ENCODE results near the gene PPP3CA.

DNA sequence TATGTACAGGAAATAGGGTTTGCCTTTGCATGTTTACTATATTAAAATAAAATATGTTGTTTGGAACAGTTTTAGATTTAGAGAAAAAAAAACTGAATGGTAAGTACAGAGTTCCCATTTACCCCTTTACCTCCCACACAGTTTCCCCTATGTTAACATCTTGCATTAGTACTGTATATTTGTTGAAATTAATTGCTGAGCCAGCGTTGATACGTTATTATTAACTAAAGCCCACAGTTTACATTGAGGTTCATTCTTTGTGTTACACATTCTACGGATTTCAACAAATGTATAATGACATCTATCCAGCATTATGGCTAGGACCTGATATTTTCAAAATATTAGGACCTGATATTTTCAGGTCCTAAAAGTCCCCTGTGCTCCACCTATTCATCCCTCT, 70.7 kb downstream of the PPP3CA start:
- TF ChIP-seq, protein P1, sequence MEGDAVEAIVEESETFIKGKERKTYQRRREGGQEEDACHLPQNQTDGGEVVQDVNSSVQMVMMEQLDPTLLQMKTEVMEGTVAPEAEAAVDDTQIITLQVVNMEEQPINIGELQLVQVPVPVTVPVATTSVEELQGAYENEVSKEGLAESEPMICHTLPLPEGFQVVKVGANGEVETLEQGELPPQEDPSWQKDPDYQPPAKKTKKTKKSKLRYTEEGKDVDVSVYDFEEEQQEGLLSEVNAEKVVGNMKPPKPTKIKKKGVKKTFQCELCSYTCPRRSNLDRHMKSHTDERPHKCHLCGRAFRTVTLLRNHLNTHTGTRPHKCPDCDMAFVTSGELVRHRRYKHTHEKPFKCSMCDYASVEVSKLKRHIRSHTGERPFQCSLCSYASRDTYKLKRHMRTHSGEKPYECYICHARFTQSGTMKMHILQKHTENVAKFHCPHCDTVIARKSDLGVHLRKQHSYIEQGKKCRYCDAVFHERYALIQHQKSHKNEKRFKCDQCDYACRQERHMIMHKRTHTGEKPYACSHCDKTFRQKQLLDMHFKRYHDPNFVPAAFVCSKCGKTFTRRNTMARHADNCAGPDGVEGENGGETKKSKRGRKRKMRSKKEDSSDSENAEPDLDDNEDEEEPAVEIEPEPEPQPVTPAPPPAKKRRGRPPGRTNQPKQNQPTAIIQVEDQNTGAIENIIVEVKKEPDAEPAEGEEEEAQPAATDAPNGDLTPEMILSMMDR (conservative IDR thresholded peaks at IDR 0.05; ENCODE audit: low read depth, low read length): no peak
- no peak for TF ChIP-seq EZH2 (IDR thresholded peaks at IDR 0.05; ENCODE audit: borderline replicate concordance, low read depth, low read length, poor library complexity, severe bottlenecking)

All from A673 (cell line).